Occipital lobe (tissue), 2 donors: ENCODE measurements around the gene TGFBRAP1. TPM values are rescaled to one million over a fixed set of nuclear protein-coding genes. Genes with fewer than 3 reads are reported as not detected.

Experiments
- DNase-seq: peaks from one replicate; lab custom pipeline; 2025; lab: John Stamatoyannopoulos, UW
- total RNA-seq: library from RNA; depleted of rRNA; stranded (reverse); fragments of >200 nt; gene quantifications from one replicate; pipeline ENCODE4 v1.2.3, GENCODE V29; 2014

Gene TGFBRAP1
- total RNA-seq, 1 donor from 2014 or later = 25.0 TPM

DNA sequence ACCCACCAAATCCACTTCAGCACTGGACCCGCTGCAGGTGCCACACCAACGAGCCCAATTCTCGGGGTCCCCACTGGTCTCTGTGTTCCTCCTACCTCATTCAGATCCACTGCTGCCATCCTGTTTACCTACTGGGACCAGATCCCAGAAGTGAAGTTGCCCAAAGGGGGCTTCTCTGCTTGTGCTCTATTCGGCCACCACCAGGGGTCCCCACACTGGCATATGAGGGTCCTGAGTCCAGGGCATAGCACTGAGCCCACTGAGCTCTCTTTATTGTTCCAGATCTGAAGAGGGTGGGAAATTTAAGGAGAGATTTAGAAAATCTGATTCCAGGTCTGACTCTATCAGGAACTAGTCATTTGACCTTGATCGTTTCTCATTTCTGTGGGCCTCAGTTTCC is 85.6 kb downstream of the TGFBRAP1 start:
- no peak for DNase-seq

DNA sequence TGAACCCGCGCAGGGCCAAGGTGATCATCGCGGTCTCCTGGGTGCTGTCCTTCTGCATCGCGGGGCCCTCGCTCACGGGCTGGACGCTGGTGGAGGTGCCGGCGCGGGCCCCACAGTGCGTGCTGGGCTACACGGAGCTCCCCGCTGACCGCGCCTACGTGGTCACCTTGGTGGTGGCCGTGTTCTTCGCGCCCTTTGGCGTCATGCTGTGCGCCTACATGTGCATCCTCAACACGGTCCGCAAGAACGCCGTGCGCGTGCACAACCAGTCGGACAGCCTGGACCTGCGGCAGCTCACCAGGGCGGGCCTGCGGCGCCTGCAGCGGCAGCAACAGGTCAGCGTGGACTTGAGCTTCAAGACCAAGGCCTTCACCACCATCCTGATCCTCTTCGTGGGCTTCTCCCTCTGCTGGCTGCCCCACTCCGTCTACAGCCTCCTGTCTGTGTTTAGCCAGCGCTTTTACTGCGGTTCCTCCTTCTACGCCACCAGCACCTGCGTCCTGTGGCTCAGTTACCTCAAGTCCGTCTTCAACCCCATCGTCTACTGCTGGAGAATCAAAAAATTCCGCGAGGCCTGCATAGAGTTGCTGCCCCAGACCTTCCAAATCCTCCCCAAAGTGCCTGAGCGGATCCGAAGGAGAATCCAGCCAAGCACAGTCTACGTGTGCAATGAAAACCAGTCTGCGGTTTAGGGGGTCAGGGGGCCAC is 87.1 kb downstream of the TGFBRAP1 start:
- DNase-seq = no peak

DNA sequence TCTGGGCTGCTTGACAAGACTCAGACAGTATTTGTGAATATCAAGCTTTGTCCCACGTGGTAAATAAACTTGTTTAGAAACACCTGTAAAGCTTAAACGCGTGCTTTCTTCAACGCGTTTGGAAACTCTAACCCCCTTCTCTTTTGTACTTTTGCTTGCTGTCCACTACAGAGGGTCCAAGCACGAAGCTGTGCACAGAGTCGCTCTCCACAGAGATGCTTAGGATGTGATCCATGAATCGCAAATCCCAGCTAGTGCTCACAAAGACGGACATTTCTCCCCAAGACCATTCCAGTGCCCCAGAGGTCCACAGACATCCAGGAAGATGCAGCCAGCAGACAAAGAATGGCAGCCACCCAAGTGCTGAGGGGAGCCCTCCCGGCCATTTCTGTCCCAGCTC is 88.1 kb downstream of the TGFBRAP1 start, which contains the start of gene GPR45:
TSS of gene GPR45 (plus strand) at position 301 of the 400 bp plus-strand sequence. CDS start 116 bp downstream, outside the sequence.
- no peak for DNase-seq

DNA sequence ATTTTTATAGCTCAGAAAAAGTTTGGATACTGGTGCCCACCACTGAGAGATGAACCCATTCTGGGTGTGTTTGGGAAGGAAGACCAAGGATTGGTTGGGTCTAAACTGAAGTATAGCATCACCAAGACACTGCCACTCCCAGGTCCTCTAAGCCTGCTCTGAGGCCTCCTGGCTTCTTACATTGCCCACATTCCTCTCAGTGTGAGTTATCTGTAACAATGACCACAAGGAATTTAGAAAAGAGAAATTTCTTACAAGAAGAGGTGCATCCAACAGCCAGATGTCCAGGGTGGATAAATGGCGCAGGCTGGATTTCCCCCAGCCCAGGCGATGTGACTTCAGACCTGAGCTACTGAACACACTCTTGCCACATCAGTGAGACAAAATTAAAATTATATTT is 89.6 kb downstream of the TGFBRAP1 start:
- no peak for DNase-seq

DNA sequence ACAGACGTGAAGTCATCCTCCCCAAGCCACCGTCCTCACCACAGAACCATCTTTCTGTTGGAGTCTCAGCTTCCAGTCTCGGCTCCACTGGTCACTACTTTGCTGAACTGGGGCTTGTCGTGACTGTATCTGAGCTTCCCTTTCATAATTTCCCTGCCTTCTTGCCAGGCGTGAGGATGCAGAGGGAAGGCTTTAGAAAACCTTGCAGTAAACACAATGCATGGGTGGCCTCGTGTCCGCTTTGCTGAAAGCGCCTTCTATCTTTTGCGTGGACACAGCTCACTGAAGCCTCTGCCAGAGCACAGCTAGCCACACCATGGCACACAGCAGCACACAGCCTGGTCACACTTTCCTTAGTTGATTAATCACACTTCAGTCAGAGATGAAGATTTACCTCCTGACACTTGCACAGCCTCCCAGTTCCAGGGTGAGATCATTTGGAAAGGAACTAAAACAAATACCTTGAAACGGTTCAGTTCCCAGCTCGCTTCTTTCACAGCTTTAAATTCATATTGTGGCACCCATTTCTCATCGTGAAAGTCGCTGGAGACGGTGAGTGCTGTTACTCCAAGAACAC is 90.8 kb downstream of the TGFBRAP1 start:
- DNase-seq = no peak

DNA sequence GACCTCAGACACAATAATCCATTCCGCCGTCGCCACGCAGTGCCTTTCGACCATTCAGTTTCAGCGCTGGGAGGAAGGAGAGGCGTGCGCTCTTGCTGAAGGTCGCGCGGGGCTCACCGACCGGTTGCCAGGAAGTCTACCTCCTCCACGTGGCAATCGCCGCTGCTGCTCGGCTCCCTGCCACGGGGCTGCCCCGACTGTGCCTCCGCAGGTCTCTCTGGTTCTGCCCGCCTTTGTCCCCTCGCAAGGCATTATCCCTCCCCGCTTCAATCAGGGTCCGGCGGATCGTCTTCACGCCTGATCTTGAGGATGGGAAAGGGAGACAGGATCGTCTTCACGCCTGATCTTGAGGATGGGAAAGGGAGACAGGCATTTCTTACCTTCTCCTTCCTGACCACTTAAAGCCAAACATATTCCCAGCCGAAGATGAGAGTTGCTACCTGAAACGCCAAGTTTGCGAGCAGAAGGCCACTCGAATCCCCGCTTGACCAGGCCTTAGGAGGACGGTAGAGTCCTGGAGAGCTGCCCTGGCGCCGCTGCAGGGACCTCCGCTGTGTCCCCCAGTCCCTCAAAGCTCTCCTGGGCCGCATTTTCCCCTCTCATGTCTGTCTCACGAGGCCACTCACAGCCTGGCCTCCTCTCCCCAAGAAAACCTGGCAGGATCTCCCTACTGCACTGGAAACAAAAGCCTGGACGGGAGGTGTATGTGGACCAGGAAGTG is 92.3 kb downstream of the TGFBRAP1 start:
- no peak for DNase-seq

DNA sequence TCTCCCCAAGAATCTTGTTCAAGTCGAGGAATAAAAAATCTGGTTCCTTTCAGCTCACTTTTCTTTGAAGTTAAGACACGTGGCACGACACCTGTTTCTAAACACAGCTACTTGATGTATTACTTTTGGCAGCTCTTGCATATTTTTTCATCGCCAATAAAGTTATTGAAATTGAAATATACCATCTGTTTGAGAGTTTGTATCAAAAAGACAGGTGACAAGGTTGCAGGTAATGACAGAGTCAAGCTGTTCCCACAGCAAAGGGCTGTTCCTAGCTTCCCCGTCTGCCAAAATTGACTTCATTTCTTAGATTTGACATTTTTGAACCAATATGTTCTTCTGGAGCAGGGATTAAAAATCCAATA is 93.5 kb downstream of the TGFBRAP1 start:
- no peak for DNase-seq

DNA sequence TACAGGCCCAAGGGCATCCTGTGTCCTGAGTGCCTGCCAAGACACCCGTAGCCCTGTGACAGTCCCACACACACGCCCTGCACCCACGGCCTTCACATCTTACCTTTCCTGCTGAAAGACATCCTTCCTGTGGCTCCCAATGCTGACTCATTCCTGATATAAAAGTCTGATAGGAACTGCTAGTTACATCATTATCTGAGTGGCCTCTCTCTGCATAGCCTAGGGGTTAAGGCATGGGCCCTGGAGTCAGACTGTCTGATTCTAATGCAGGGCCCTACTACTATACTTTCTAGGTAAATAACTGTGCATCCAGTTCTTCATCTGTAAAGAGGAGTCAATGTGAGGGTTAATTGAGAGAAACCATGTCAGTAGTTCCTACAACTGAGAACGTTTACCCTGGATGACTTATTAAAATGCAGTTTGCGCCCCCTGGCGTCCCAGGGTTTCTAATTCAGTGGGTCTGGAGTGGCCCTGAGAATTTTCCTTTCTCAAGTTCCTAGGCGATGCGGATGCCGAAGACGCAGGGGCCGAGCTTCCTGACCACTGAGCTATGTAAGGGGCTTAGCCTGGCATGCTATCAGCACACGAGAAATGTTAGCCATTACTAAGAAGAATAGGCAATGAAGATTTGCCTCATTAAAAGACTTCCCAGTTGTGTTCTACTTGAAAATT is 94.0 kb downstream of the TGFBRAP1 start:
- DNase-seq = peak; percentile 6

DNA sequence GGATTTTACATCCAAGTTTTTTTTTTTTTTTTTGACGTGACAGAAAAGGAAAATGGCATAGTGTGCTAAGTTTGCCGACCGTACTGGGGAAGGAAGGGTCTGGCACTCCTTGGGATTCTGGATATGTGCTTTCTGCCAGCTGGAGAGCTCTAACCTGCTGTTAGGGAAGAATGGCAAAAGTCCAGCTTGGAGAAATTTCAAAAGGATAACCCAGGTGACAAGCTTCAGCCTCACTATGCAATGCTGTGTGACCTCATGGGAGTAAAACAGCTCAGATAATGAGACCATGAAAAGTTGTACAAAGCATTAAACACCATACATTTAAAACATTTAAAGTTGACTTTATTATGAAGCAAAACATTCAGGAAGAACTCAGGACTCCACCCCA is 98.3 kb downstream of the TGFBRAP1 start:
- no peak for DNase-seq

DNA sequence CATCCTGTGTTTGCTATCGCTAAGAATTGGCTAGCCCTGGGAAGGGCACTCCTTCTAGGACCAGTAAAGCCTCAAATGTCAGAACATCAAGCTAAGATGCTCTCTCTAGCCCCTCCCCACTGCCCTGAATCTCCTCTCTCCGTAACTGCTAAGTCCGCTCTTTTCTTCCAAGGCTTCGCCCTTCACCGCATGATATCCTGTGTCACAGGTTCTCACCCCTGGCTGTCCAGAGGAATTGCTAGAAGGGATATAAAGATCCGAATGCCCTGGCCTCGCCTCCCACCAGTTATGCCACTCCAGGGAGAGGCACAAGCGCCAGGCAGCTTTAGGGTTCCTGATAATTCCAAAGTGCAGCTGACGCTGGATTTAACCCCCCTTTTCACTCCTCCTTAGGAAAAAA is 105.1 kb downstream of the TGFBRAP1 start:
- no peak for DNase-seq

DNA sequence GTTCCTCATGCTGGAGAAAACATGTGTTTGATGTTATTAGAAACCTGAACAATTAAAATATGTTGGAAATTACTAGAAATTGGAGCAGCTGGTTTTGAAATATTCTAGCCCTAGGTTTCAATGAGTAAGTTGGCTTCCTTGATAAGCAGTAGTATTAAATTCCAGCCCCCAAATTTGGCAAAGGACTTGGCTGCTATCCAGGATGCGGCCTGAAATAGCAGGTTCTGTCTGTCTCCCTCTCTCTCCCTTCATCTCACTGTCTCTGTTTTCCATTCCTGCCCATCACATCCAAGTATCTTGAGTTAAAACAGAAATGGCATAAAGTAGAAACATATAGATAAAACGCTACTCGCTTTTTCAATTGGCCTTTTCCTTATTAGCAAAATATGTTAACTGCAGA is 108.9 kb downstream of the TGFBRAP1 start:
- DNase-seq = no peak

DNA sequence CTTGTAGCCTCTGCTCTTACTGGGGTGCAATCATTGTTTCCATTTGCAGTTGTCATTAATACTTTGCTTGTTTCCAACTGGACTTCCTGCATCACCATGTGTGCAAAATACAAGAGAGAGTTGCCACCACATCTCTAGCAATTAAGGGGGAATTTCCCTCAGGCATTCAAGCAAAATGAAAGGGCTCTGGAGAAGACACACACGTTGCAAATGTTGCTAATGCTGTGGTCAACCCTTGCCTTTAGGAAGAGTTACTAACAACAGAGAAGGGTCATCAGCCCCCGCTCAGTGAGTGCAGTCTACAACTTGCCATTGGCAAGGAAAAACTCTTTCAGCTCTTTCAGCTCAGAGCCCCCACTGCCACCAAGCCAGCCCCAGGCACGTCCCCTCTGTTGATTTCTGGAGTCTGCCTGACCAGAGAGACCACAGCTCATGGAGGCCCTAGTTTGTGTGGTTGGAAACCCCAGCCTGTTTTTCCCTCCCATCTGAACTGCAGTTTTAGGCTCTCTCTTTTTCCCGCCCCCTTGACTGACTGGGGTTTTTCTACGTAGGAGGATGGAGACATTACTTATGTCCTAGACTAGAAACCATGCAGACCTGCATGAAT is 113.8 kb downstream of the TGFBRAP1 start:
- no peak for DNase-seq

Other genes starting within 250 kb of the TGFBRAP1 start
- gene GPR45, start 88.0 kb downstream of the TGFBRAP1 start, total RNA-seq = 0.78 TPM
- gene C2orf49, start 7.8 kb upstream of the TGFBRAP1 start, total RNA-seq = 33.5 TPM
- gene FHL2, start 69.3 kb upstream of the TGFBRAP1 start, total RNA-seq = 4.4 TPM